Right lobe of liver (tissue), 4 donors: ENCODE results near the gene SPON1.

Source experiments
- POLR2A ChIP-seq: fragments of 450-650 bp; IDR thresholded peaks from one replicate; pipeline ENCODE4 v1.6.1; 2017; ENCODE audit warnings: antibody characterized with exemption, mild to moderate bottlenecking
- TF ChIP-seq, protein P1 (sequence below), 4 donors: fragments of 200-600 bp in 3 of 4; fragments of 450-650 bp in 1 of 4; IDR thresholded peaks; one replicate each; pipeline versions ENCODE4 v1.5.1 to v1.8.0; 2016 to 2022; ENCODE audit warnings: antibody characterized with exemption in 4 of 4, mild to moderate bottlenecking in 2 of 4
- donor health status: DM: no; HTN: no; CAD: no.
- donor health status: DM: no; HTN: no; CAD: no.
- donor health status: DM: no; HTN: yes; CAD: no.

- TF ChIP-seq, protein P1, sequence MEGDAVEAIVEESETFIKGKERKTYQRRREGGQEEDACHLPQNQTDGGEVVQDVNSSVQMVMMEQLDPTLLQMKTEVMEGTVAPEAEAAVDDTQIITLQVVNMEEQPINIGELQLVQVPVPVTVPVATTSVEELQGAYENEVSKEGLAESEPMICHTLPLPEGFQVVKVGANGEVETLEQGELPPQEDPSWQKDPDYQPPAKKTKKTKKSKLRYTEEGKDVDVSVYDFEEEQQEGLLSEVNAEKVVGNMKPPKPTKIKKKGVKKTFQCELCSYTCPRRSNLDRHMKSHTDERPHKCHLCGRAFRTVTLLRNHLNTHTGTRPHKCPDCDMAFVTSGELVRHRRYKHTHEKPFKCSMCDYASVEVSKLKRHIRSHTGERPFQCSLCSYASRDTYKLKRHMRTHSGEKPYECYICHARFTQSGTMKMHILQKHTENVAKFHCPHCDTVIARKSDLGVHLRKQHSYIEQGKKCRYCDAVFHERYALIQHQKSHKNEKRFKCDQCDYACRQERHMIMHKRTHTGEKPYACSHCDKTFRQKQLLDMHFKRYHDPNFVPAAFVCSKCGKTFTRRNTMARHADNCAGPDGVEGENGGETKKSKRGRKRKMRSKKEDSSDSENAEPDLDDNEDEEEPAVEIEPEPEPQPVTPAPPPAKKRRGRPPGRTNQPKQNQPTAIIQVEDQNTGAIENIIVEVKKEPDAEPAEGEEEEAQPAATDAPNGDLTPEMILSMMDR (IDR thresholded peaks at IDR 0.05): no peak
- TF ChIP-seq POLR2A: no peak
Measured at GRCh38 chr11:13963949-13964770, 1.6 kb downstream of the SPON1 start.
